NT2/D1 (cell line): ENCODE measurements around the gene SMYD1.

Source experiments
- DNase-seq: peaks from one replicate; pipeline ENCODE4 v3.0.0-alpha.2; 2011; ENCODE audit warnings: low read depth, low spot score
- H3K27me3 ChIP-seq: 2 replicates; pipeline ENCODE4 v1.6.0; 2011; ENCODE audit warnings: mild to moderate bottlenecking; ENCODE audit not compliant: insufficient read length, insufficient read depth
- H3K36me3 ChIP-seq: 2 replicates; pipeline ENCODE4 v1.6.1; 2011; ENCODE audit warnings: mild to moderate bottlenecking, low read length, mixed read lengths; ENCODE audit not compliant: insufficient read depth, insufficient read length
- H3K4me1 ChIP-seq: 2 replicates; pipeline ENCODE4 v1.5.1; 2011; ENCODE audit not compliant: insufficient read depth, insufficient read length
- H3K4me3 ChIP-seq: 2 replicates; pipeline ENCODE4 v1.5.1; 2011; ENCODE audit warnings: low read depth; ENCODE audit not compliant: insufficient read length
- H3K9ac ChIP-seq: 2 replicates; pipeline ENCODE4 v1.6.0; 2011; ENCODE audit warnings: low read depth; ENCODE audit not compliant: insufficient read length
- H3K9me3 ChIP-seq: 2 replicates; pipeline ENCODE4 v1.5.1; 2011; ENCODE audit warnings: mild to moderate bottlenecking, low read length; ENCODE audit not compliant: insufficient read depth
- SUZ12 ChIP-seq: IDR thresholded peaks from 2 replicates; pipeline ENCODE4 v1.6.1; 2011; ENCODE audit not compliant: insufficient read length, insufficient read depth; ENCODE audit errors: extremely low read depth
- YY1 ChIP-seq: IDR thresholded peaks from 2 replicates; pipeline ENCODE4 v1.6.1; 2011; ENCODE audit not compliant: insufficient read length, insufficient read depth
- ZNF274 ChIP-seq: IDR thresholded peaks from 2 replicates; pipeline ENCODE4 v1.6.1; 2011; ENCODE audit warnings: mild to moderate bottlenecking, low read depth, low read length

Gene SMYD1

GRCh38 chr2:88088999-88089398, 21.4 kb downstream of the SMYD1 start:
- Histone ChIP-seq H3K36me3 (no peaks in the 10 kb centered on the region), H3K9ac (no peak overlapping the region), H3K4me3 (no peak overlapping the region), H3K27me3 (no peaks in the 10 kb centered on the region), H3K4me1 (no peaks in the 10 kb centered on the region), H3K9me3 (no peaks in the 10 kb centered on the region)
- no peak for TF ChIP-seq YY1
- no peak for TF ChIP-seq ZNF274
- TF ChIP-seq SUZ12: no peak
- no peak for DNase-seq

- Histone ChIP-seq H3K27me3 (no peaks in the 10 kb centered on the region), H3K9me3 (no peaks in the 10 kb centered on the region), H3K9ac (no peak overlapping the region), H3K4me1 (no peaks in the 10 kb centered on the region), H3K4me3 (no peak overlapping the region), H3K36me3 (no peaks in the 10 kb centered on the region)
- DNase-seq: no peak
- TF ChIP-seq YY1: no peak
- no peak for TF ChIP-seq ZNF274
- no peak for TF ChIP-seq SUZ12
Observed at GRCh38 chr2:88090446-88091283, 23.0 kb downstream of the SMYD1 start.

- DNase-seq: no peak
- Histone ChIP-seq H3K9me3 (no peaks in the 10 kb centered on the region), H3K4me1 (no peaks in the 10 kb centered on the region), H3K4me3 (no peak overlapping the region), H3K9ac (no peak overlapping the region), H3K27me3 (no peaks in the 10 kb centered on the region), H3K36me3 (no peaks in the 10 kb centered on the region)
- TF ChIP-seq SUZ12 (no peak), ZNF274 (no peak), YY1 (no peak)
Observed at GRCh38 chr2:88091943-88092342, 24.3 kb downstream of the SMYD1 start.

- DNase-seq: no peak
- Histone ChIP-seq H3K4me1 (no peaks in the 10 kb centered on the region), H3K4me3 (no peak overlapping the region), H3K27me3 (no peaks in the 10 kb centered on the region), H3K36me3 (no peaks in the 10 kb centered on the region), H3K9me3 (no peaks in the 10 kb centered on the region), H3K9ac (no peak overlapping the region)
- TF ChIP-seq ZNF274 (no peak), SUZ12 (no peak), YY1 (no peak)
Observed at GRCh38 chr2:88092773-88093172, 25.1 kb downstream of the SMYD1 start.

GRCh38 chr2:88095022-88095421, 27.4 kb downstream of the SMYD1 start:
- TF ChIP-seq SUZ12 (no peak), YY1 (no peak)
- H3K9ac ChIP-seq: no peak overlapping the region

GRCh38 chr2:88096708-88097107, 29.1 kb downstream of the SMYD1 start:
- peaks cover 3% of the 10 kb centered on the region for H3K4me1 ChIP-seq

More at GRCh38 chr2:88095022-88095421, 27.4 kb downstream of the SMYD1 start:
- no peaks in the 10 kb centered on the region for H3K9me3 ChIP-seq
- DNase-seq: no peak
- no peaks in the 10 kb centered on the region for H3K36me3 ChIP-seq
- no peaks in the 10 kb centered on the region for H3K4me1 ChIP-seq
- no peaks in the 10 kb centered on the region for H3K27me3 ChIP-seq
- no peak overlapping the region for H3K4me3 ChIP-seq

GRCh38 chr2:88097192-88097591, 29.6 kb downstream of the SMYD1 start:
- no peak for DNase-seq
- TF ChIP-seq SUZ12 (no peak), YY1 (no peak), ZNF274 (no peak)
- no peaks in the 10 kb centered on the region for H3K27me3 ChIP-seq
- no peak overlapping the region for H3K4me3 ChIP-seq
- no peak overlapping the region for H3K9ac ChIP-seq
- no peaks in the 10 kb centered on the region for H3K36me3 ChIP-seq
- peaks cover 3% of the 10 kb centered on the region for H3K4me1 ChIP-seq
- H3K9me3 ChIP-seq: no peaks in the 10 kb centered on the region

More at GRCh38 chr2:88096708-88097107, 29.1 kb downstream of the SMYD1 start:
- no peak for DNase-seq
- TF ChIP-seq ZNF274 (no peak), YY1 (no peak), SUZ12 (no peak)
- no peaks in the 10 kb centered on the region for H3K27me3 ChIP-seq
- H3K4me3 ChIP-seq: no peak overlapping the region
- no peak overlapping the region for H3K9ac ChIP-seq
- H3K36me3 ChIP-seq: no peaks in the 10 kb centered on the region
- no peaks in the 10 kb centered on the region for H3K9me3 ChIP-seq
